PC-9 (cell line): ENCODE measurements around the gene KRTAP5-10.

Experiments
- CTCF ChIP-seq: fragments of 200-600 bp; sonication (generic); conservative IDR thresholded peaks from 2 replicates; pipeline ENCODE4 v1.6.1; 2017; ENCODE audit warnings: mixed run types, antibody characterized with exemption, mild to moderate bottlenecking, moderate library complexity
- EZH2 ChIP-seq: fragments of 200-600 bp; sonication (generic); IDR thresholded peaks from 2 replicates; pipeline ENCODE4 v1.8.0; 2017; ENCODE audit warnings: antibody characterized with exemption, low read depth

GRCh38 chr11:71574418-71574817 is 9.1 kb downstream of the KRTAP5-10 start:
- TF ChIP-seq CTCF, result no peak
- no peak for TF ChIP-seq EZH2
